ENCODE measurements around the gene CLCNKA.

DNA sequence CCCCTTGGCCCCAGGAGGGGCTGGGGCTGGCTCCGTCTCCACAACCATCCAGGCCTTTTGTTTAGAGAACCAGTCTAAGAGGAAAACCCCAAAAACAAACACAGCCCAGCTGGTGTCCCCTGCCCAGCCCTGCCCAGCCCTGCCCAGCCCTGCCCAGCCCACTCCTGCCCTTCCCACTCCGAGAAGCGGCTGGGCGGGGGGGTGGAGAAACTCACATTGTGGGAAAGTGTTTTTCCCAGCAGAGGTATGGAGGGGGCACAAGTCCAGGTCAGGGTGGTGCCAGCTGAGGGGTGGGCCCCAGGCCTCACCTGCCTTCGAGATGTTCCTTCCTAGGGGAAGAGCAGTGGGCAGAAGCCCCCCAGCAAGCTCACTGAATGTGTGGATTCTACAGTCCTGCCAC, 61.6 kb downstream of the CLCNKA start:
- TF ChIP-seq YY1 (IDR thresholded peaks at IDR 0.05; ENCODE audit: low read depth) = no peak
- no peak for TF ChIP-seq CEBPB (IDR thresholded peaks at IDR 0.05)
- no peak for TF ChIP-seq MAX (IDR thresholded peaks at IDR 0.05)
